ENCODE data around the gene NUP160. TPM values are rescaled to one million over a fixed set of nuclear protein-coding genes. Genes with fewer than 3 reads are reported as not detected.

The NUP160 gene
- total RNA-seq, 1 experiment from 2014 or later, result 74.1 TPM

- H3K27me3 ChIP-seq, result no peaks in the 10 kb centered on the region
- peaks cover 91% of the 10 kb centered on the region for H3K36me3 ChIP-seq
- DNase-seq, result no peak
- H3K4me3 ChIP-seq, result no peak overlapping the region
- H3K9me3 ChIP-seq (replicated peaks), result no peaks in the 10 kb centered on the region
- no peak overlapping the region for H3K27ac ChIP-seq
- H3K4me1 ChIP-seq, result no peaks in the 10 kb centered on the region
Measured at GRCh38 chr11:47732271-47732670, 115.9 kb downstream of the NUP160 start.

DNA sequence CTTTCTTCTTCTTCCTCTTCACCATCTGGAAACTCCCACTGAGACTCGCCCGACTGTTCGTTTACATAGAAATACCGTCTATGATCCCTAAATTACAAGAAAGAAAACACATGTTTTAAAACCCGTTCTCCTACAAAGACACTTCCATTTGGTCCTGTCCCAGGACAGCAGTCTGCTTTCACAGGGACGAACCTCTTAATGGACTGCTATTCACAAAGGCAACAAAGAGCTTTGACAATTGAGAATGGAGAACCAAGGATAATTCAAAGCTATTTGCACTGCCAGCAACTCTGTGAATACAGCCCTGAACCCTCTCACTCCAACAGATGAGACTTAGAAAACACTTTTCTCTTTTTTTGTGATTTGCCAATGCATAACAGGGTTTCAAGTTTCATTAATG, 116.7 kb downstream of the NUP160 start:
- DNase-seq, result no peak
- H3K36me3 ChIP-seq, result peaks cover 89% of the 10 kb centered on the region
- H3K27me3 ChIP-seq, result no peaks in the 10 kb centered on the region
- no peaks in the 10 kb centered on the region for H3K4me1 ChIP-seq
- no peak overlapping the region for H3K4me3 ChIP-seq
- no peak overlapping the region for H3K27ac ChIP-seq
- H3K9me3 ChIP-seq (replicated peaks), result no peaks in the 10 kb centered on the region

Other genes starting within 250 kb of the NUP160 start
- 119 TPM in 2 replicates for gene MTCH2, start 205.8 kb downstream of the NUP160 start, total RNA-seq (2014; rRNA removed; shearing (Covaris generic))
- gene AGBL2, start 133.0 kb downstream of the NUP160 start, total RNA-seq (2014; rRNA removed; shearing (Covaris generic)), result 0.04 and 0.41 TPM in 2 replicates
- 72.0 and 90.0 TPM in 2 replicates for gene FNBP4, start 81.0 kb downstream of the NUP160 start, total RNA-seq (2014; rRNA removed; shearing (Covaris generic))
- 0.68 and 1.0 TPM in 2 replicates for gene PTPRJ, start 132.2 kb upstream of the NUP160 start, total RNA-seq (2014; rRNA removed; shearing (Covaris generic))

All from SJCRH30 (cell line).